Stimulated activated CD4-positive, alpha-beta T cell treated with anti-CD3 and anti-CD28 coated beads, Interleukin-4, amount 100 ng/mL, for 24 hours (primary cell): ENCODE data around the gene TMPRSS9.
"Not testable (repeated sequence)": the region's sequence is repeated elsewhere in the genome, so short reads cannot be mapped to it uniquely, and the experiment has no call there.

Experiments
- DNase-seq: peaks from one replicate; pipeline ENCODE4 v3.0.0-alpha.2; 2020

The TMPRSS9 gene

DNA sequence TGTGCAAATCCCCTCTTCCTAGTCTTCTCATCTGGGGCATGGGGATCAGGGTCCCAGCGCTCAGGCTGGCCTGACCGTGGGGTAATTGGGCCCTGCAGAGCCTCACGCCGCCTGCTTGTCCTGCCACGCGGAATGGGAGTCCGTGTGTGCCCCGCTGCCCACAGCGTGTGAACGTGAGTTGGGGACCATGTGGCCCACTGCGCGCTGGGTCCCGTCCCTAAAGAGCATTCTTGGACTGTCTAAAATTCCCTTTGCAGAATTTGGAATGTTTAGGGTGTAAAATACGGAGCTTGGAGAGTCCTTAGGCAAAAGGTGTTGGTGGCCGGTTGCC lies 2.9 kb downstream of the TMPRSS9 start:
- DNase-seq = no peak

DNA sequence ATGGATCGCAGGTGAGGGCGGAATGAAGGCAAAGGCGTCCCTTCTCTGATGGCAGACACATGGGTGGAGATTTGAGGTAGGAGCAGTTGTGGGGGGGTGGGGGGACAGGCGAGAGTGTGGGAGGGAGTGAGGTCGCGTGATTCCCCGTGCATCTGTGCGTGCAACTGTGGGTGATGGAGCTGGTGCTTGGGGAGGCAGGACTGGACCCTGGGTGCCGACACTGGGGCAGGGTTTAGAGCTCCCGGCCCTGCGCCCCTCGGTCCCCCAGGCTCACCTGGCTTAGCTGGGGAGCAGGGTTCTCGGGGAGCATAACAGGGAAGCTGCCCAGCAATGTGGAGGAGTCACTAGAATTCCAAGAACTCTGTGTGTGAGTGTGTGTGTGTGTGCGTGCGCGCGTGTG lies 3.4 kb downstream of the TMPRSS9 start:
- DNase-seq = no peak

DNA sequence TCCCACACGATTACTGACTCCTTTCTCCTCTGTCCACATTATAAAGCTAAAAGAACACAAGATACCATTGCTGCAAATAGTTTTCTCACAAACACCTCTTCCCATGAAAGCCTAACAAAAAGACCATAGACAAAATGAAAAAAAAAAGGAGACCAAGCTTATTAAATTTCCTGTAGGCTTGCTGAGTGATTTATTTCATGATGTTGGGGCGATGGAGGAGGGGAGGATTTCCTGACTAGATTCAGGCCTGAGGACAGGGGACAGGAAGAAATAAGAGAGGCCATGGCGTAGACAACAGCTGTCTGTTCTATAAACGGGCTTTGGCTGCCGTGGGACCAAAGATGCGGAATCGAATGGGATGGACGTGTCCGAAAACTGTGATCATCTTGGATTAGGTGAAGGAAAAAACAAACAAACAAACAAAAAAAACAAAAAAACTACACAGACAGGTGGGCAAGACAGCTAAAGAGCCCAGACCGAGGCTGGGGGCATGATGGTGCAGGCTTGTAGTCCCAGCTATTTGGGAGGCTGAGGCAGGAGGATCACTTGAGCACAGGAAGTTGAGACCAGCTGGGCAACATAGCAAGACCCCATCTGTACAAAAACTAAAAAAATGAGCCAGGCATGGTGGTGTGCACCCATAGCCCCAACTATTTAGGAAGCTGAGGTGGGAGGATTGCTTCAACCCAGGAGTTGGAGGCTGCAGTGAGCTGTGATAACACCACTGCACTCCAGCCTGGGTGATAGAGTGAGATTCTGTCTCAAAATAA lies 5.3 kb downstream of the TMPRSS9 start:
- no peak for DNase-seq

DNA sequence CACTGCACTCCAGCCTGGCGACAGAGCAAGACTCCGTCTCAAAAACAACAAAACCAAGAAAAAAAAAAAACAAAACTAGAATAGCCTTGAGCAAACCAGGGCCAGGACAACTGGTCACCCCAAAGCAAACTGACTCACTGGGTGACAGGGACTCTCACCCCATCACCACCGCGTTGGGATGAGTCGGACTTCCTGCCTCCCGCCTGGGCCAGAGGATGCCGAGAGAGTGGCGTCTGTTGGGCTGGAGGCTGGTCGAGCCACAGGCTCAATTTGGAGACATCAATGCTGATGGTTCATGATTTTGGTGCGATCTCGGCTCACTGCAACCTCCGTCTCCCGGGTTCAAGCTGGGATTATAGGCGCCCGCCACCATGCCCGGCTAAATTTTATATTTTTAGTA lies 11.6 kb downstream of the TMPRSS9 start:
- no peak for DNase-seq

DNA sequence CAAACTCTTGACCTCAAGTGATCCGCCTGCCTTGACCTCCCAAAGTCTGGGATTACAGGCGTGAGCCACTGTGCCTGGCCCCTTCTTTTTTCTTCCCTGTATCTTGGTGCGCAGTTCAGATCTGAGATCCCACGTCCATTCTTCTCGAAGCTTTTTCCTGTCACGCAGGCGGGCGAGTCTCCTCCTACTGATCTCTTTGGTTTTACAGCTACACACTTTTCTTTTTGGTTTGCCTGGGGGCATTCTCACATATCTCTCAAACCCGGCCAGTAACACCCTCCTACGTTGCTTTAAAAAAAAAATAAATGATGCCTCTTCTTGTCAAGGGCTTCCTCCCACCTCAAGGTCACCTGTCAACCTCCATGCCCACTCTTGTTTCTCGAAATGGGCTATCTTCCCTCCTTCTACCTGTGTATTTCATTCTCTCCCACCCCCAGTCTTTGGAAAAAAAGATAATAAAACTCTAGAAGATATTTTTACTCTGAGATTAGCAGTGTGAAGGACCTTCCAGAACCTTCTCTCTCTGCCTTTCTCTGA lies 12.1 kb downstream of the TMPRSS9 start:
- DNase-seq = no peak

DNA sequence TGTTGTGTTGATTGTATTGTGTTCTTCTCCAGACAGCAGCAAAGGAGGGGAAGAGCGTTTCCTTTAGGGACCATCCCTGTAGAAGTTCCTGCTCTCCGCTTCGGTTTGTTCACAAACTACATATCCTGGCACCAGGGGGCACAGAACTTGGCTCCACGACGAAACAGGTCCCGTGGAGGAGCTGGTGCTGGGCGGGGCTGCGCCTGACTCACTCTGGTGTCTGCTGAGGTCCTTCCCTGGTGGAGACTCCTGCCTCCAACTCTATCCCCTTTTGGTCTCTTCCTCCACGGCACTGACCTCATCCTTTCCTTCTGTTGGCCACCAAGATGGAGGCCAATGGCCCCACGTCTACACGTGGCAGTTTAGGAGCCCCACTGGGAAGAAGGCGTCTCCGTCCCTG lies 14.7 kb downstream of the TMPRSS9 start:
- no peak for DNase-seq

DNA sequence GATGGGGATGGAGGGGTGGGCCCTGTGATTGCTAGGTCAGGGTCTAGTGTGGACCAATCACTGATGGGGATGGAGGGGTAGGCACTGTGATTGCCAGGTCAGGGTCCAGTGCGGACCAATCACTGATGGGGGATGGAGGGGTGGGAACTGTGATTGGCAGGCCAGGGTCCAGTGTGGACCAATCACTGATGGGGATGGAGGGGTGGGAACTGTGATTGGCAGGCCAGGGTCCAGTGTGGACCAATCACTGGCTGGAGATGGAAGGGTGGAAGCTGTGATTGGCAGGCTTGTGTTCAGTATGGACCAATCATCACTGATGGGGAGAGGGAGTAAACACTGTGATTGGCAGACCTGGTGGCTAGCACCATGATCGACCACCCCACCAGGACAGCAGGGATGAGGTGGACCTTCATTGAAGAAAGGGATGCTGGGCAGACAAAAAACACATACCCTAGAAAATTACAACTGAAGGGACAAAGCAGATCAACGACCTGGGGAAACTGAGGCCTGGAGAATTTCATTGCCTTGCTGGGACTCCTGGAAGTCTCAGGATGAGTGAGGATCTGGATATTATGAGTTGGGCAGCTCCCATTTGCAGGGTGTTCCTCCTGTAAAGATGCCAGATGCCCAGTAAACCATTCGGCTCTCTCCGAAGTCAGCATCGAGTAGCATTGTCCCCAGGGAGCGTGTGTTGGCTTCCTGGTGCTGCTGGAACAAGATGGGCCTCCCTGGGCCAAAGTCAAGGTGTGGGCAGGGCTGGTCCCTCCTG lies 15.5 kb downstream of the TMPRSS9 start:
- DNase-seq = no peak

DNA sequence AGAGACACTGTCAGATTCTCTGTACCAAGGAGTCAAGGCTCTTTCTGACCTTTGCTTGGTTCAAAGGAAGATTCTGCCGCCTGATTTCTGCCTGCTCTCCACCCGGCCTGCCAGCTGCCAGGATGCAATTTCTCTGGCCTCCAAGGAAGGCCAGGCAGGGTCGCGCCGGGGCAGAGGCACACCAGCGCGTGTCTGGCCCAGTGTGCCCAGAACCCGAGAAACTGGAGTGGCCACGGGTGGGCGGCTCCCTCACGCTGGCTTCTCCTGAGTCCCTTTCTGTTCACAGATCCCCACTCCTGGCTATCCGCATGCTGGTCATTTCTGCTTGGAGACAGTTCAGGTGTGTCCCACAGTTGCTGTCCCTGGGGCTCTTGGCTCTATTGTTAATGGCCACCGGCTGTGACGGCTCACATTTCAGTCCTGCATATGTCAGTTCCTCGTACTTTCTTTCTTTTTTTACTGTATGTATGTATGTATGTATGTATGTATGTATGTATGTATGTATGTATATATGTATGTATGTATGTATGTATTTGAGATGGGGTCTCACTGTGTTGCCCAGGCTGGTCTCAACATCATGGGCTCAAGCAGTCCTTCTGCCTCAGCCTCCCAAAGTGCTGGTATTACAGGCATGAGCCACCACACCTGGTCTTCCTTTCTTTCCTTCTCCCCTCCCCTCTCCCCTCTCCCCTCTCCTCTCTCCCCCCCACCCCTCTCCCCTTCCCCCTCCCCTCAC lies 16.9 kb downstream of the TMPRSS9 start:
- DNase-seq = no peak

DNA sequence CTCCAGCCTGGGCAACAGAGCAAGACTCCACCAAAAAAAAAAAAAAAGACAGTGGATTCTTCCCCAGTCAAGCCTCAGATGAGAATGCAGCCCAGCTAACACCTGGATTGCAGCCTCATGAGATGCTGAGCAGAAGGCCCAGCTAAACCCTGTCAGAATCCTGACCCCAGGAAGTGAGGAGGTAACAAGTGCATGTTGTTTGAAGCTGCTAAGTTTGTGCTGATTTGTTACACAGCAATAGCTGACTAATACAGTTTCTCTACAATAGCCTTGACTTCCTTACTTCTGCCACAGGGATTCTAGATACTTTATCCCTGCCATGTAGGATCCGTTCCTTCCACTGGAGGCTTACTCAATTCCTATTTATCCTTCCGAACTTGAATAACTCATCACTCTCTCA lies 20.5 kb downstream of the TMPRSS9 start:
- DNase-seq = no peak

DNA sequence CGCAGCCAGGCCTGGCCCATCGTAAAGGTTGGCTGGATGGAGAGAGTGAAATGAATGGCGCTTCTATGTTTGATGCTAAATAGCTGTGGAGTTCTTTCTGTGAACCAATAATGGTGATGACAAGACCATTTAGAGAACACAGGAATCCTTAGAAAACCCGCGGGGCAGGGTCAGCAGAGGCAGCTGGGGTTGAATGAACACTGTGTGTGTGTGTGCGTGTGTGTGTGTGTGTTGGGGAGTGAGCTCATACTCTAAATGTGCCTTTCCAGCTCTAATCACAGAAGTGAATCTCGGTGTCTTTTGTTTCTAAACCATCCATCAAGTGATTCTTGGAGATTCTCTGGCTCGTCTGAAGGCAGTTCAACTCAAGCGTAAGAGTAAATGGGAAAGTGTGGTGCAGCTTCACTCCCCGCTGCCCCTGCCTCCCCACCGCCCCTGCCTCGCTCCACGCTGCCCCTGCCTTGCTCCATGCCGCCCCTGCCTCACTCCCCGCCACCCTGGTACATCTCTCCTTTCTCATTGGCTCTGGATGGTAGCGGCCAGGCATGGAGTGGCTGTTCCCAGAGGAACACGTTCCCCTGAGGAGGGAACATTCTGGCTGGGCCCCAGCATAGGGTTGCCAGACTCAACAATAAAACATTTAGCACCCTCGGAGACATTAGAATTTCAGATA lies 21.2 kb downstream of the TMPRSS9 start:
- no peak for DNase-seq

DNA sequence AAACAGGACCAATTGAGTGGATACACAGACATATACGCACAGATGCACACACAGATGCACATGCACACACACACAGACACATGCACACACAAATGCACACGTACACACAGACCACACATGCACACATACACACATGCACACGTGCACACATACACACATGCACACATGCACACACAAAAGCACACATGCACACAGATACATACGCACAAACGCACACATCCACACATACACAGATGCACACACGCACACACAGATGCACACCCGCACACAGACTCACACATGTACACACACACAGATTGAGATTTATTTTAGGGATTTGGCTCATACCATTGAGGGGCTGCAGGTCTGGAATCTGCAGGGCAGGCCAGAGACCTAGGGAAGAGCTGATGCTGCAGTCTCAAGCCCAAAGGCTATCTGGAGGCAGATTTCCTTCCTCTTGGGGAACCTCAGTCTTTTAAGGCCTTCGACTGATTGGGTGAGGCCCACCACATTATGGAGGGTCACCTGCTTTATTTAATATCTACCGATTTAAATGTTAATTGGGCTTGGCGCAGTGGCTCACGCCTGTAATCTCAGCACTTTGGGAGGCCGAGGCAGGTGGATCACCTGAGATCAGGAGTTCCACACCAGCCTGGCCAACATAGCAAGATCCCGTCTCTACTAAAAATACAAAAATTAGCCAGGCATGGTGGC lies 22.6 kb downstream of the TMPRSS9 start:
- DNase-seq = no peak

DNA sequence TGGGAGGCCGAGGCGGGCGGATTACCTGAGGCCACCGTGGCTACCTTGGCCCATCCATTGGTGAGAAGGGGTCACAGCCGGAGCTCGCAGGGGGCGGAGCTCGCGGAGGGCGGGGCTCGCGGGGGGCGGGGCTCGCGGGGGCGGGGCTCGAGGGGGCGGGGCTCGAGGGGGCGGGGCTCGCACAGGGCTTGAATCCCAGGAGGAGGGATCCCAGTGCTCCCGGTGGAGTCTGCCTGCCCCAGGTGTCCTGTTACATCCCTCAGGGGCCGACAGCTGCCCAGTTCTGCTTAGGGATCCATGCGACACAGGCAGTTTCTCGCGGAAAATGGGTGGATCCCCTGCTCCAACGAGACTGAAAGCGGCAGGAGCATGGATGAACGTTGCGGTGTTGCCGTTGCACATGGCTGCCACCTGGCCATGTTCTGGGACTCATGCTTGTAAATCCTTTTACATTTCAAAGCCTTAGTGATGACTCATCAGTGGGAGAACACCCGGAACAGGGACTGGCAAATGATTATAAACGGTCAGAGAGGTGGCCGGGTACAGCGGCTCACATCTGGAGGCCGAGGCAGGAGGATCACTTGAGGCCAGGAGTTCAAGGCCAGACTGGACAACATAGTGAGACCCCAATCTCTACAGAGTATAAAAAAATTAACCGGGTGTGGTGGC lies 25.1 kb downstream of the TMPRSS9 start:
- DNase-seq = no peak

DNA sequence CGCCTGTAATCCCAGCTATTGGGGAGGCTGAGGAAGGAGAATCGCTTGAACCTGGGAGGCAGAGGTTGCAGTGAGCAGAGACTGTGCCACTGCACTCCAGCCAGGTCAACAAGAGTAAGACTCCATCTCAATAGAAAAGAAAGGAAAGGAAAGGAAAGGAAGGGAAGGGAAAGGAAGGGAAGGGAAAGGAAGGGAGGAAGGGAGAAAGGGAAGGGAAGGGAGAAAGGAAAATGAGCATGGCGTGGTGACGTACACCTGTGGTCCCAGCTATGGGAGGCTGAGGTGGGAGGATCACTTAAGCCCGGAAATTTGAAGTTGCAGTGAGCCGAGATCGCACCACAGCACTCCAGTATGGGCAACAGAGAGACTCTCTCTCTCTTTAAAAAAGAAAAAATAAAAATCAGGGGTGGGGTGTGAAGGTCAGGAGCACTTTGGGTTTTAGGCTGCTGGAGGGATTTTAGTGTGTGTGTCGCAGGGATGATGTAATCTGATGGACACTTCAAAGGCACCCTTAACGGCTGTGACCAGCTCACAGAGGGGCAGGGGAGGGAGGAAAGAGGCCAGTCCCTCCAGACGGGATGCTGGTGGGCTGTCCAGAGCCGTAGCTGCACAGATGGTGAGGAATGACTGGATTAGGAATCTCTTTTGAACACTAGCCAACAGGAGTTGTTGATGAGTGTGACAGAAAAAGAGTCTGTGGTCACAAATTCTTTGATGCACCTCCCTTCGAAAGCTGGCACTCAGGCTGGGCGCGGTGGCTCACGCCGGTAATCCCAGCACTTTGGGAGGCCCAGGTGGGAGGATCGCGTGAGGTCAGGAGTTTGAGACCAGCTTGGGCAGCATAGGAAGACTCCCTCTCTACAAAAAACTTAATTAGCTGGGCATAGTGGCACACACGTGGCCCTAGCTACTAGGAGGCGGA lies 27.6 kb downstream of the TMPRSS9 start:
- DNase-seq = no peak

DNA sequence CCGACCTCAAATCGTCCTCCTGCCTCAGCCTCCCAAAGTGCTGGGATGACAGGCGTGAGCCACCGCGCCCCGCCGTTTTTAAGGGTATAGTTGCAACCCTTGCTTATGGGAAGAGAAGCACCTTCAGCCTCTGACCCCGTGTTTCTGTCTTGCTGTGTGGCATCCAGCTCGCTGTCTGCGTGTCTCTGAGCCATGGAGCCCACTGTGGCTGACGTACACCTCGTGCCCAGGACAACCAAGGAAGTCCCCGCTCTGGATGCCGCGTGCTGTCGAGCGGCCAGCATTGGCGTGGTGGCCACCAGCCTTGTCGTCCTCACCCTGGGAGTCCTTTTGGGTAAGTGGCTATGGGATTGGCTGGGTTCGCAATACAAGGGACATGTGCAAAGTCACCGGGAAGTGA lies 29.5 kb downstream of the TMPRSS9 start:
- DNase-seq = no peak

DNA sequence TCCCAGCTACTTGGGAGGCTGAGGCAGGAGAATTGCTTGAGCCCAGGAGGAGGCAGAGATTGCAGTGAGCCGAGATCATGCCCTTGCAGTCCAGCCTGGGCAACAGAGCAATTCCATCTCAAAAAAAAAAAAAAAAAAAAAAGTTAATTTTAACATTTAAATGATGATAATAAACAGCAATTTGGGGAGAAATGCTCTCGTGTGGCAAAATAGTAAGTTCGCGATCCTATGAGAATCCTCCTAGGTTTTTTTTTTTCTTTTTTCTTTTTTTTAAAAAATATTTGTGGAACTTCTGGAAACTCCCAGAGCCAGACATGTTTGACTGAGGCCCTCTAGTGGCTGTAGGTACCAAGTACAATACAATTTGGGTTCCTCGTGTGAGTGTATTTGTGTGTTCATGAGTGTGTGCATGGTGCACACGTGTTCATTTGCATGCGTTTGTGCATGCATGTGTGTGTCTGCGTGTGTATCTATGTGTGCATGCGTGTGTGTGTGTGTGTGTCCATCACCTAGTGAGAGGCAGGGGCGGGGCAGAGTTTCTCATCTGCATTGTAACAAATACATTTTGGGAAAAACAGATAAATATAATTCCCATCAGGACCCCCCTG lies 31.2 kb downstream of the TMPRSS9 start:
- DNase-seq = peak; percentile 47

DNA sequence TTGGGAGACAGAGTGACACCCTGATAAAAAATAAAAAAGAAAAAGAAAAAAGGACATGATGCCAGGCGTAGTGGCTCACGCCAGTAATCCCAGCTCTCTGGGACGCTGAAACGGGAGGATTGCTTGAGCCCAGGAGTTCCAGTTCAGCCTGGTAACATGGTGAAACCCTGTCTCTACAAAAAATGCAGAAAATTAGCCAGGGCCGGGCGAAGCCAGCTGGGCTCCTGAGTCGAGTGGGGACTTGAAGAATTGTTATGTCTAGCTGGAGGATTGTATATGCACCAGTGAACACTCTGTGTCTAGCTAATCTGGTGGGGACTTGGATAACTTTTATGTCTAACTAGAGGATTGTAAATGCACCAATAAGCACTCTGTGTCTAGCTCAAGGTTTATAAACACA lies 32.3 kb downstream of the TMPRSS9 start:
- DNase-seq = no peak

DNA sequence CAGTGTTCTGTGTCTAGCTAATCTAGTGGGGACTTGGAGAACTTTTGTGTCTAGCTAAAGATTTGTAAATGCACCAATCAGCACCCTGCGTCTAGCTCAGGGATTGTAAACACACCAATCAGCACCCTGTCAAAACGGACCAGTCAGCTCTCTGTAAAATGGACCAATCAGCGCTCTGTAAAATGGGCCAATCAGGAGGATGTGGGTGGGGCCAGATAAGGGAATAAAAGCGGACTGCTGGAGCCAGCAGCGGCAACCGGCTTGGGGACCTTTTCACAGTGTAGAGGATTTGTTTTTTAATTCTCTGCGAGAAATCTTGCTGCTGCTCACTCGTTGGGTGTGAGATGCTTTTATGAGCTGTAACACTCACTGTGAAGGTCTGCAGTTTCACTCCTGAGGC lies 32.8 kb downstream of the TMPRSS9 start:
- not testable (repeated sequence) for DNase-seq

DNA sequence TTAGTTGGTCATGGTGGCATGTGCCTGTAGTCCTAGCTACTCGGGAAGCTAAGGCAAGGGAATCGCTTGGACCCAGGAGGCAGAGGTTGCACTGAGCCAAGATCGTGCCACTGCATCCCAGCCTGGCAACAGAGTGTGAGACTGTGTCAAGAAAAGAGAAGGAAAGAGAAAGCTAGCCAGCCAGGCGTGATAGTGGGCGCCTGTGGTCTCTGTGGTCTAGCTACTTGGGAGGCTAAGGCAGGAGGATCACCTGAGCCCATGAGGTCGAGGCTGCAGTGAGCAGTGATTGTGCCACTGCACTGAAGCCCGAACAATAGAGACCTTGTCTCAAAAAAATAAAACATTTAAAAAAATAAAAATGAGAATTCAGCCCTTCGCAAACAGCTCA lies 34.0 kb downstream of the TMPRSS9 start:
- DNase-seq = no peak

DNA sequence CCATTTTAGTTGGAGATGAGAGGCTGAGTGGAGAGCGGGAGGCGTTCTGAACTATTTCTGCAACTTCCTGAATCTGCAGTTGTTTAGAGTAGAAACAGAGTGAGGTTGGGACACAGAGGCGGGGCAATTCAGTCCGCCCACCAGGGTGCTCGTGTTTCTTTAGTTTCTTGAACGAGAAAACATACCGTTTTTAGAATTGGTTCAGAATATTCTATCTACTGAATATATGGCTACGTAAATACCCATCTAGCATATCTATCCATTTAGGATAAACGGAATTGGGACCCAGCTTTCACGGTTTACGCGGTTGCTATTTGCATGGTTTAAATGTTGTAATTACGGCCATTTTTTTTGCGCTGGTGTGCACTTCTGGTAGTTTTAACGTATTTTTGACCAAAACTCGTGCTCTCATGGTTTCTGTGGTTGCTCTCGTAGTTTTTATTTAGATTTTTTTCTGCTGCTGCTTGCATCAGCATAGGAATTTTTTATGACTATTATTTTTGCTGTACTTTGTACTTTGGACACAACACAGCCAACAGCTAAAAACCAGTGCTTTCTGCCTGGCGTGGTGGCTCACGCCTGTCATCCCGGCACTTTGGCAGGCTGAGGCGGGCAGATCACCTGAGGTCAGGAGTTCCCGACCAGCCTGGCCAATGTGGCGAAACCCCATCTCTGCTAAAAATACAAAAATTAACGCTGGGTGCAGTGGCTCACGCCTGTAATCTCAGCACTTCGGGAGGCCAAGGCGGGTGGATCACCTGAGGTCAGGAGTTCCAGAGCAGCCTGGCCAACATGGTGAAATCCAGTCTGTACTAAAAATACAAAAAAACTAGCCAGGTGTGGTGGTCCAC lies 34.6 kb downstream of the TMPRSS9 start:
- no peak for DNase-seq
